SW480 (cell line): ENCODE results near the gene RCAN1.

Experiments
- DNase-seq: peaks from one replicate; pipeline ENCODE4 v3.0.0-alpha.2; 2016; ENCODE audit warnings: low spot score

RCAN1 gene

DNA sequence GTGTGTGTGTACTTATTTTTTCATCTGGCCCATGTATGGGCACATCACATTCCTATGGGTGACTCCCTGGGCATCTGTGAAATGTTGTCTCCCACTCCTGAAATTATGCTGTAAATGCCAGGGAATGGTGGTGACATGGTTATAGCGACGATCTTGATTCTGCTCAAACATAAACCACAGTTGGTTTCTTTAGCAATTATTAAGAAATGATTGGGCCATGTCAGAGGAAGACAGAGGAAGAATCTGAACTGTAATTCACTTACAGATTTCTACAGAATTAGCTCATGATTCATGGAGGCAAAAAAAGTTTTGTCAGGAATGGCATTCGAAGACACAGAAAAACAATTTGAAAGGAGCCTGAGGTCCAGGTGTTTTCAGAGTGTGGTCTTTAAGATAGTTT lies 77.1 kb downstream of the RCAN1 start:
- no peak for DNase-seq

DNA sequence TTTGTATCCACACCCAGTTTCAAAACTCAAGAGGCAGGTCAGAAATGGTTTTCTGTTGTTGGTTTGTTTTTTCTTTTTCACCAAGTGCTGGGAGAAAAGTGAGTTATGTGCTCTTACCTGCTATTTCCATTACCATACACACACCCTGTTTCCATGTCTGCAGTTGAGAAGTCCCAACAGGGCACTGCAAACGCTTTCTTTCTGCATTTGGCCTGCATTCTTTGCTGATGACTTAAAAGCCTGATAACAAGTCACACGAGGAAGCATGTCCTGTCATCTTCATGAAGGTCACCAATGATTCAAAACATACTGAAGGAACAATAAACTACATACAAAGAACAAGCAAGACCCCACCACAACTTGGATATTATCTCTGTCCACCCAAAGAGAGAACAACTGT lies 78.1 kb downstream of the RCAN1 start:
- DNase-seq = no peak

DNA sequence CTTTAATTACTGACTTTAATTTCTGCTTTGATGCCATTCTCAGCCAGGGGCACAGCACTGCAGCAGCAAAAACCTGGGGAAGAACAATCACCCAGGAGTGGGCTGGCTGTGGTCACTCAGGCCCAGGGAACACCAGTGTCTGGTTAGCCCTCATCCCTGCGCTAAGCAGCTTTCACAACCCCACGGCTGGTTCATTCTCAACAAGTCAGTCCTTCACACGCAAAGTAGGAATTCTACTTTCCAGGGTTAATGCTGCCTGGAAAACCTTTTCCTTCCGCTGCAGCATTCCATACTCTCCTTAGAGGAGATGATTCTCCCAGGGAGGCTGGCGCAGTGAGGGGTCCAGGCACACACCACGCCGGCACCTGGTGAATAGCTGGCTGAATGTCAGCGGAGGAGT lies 78.6 kb downstream of the RCAN1 start:
- DNase-seq = no peak

DNA sequence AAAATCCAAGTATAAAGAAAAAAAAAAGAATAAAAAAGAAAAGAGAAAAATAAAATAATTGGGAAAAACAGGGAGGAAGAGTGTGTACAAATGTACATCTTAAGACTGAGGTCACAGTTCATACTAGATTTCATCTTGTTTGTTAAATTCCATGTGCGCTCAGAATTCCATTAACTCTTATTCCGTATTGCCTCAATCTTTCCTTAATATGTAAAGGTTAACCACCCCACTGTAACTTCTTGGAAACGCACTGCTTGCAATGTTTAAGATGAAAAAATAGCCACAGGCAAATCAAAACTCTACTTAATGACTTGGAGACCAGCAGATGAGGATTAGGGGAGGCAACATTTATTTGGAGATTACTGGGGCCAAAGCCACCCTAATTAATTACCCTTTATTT lies 79.0 kb downstream of the RCAN1 start:
- no peak for DNase-seq

DNA sequence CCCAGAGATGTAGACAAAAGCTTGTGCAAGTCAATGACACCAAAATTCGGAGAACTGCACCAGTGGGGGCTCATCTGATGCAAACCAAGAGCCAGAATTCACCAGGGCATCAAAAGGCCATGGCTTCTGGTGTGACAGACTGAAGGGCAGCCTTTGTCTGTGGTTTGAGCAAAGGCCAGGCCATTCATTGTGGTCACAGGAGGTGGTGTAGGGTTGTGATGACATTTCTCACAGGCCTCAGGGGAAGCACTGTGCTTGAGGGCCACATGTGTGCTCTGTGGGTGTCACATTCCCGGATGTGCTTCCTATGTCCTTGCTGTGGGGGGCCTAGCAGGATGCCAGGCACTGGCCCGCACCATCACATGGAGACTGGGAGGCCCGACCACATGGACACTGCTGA lies 80.4 kb downstream of the RCAN1 start:
- DNase-seq = peak; percentile 55

DNA sequence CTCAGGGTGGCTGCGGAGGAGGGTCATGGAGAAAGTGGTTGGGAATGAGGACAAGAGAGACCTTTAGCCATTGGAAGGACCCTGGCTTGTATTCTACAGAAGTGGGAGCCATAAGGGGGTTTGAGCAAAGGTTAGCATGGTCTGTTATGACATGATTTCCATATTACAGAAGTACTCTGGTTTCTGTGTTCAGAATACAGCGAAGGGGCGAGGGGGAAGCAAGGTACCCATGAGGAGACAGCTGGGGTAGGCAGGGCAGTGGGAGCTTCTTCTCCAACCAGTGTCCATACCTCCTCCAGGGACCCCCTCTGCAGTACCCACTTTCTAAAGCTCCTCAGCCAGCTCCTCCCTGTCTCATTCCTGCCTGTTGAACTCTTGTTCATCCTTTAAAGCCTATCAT lies 81.0 kb downstream of the RCAN1 start:
- DNase-seq = no peak

DNA sequence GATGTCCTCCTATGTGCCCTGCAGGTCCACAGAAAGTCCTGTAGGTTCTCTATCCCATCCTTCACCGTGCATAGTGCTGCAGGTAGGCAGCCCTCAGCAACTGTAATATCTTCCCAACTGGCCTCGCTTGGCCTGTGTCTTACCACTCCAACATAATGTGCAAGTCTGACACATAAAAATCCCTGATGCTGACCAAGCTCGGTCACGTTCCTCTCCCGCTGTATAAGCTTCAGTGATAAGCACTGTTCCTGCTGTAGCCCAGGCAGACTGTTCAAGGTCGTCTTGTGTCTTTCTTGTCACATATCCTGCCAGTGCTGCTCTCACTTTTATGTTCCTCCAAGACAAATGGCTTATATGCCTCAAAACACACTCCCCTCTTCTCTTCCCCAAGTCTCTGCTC lies 83.5 kb downstream of the RCAN1 start:
- no peak for DNase-seq

DNA sequence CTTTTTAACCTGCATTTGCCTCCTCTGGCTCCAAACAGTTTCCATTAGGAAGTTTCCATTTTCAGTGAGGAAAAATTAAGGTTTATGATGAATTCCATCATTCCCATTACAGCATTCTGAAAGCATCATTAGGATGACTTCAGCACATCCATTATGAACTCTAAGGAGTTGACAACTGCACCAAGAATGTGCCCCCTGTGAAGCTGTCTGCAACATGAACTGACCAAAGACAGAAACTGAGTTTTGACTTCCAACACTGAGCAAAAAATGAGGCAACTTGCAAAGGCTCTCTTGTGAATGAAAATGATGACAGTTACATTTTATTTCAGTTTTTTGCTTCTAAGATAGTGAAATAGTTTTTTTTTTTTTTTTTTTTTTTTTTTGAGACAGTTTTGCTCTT lies 84.7 kb downstream of the RCAN1 start:
- no peak for DNase-seq

DNA sequence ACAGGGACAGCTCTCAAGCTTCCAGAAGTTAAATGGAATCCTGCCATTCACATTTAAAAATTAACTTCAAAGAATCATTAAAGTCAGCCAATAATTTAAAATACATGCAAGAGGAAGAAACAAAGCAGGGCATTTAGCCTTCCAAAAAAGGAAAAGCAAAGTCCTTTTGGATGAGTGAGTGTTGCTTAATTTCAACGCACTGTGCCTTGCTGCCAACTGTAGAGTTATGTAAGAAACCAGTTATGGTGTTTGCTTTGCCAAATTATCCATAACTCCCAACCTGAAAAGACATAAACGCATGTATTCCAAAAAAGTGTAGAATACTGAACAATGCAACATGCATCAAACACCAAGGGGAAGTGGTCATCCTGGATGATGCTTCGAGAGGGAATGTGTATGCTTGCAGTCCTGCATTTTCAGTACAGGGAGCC lies 86.8 kb downstream of the RCAN1 start:
- no peak for DNase-seq

DNA sequence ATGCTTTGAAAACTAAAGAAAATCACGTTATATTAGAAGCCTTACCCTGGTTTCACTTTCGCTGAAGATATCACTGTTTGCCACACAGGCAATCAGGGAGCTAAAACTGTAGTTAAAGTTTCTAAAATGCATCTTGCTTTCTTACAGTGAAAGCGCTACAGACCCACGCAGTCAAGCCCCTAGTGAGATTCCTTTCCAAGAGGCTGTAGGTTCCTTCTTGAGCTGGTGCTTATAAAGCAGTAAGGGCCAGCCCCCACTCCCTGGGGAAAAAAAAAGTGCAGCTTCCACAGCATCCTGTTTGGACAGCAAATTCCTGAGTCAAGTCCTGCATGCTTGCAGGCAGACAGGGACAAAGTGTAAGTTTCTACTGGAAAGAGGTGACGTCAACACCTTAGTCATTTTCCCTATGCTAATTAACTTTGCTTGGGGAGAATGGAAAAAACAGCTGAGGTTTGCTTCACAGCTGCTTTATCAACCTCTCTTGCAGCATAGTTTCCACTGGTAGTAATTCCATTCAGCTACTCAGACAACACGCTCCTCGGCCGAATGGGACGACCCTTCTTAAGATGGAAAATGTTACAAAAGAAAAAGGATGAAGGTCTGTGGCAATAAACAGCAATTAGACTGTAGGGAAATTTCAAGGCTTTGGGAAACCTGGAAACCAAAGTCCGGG lies 88.2 kb downstream of the RCAN1 start:
- peak; percentile 92 for DNase-seq

DNA sequence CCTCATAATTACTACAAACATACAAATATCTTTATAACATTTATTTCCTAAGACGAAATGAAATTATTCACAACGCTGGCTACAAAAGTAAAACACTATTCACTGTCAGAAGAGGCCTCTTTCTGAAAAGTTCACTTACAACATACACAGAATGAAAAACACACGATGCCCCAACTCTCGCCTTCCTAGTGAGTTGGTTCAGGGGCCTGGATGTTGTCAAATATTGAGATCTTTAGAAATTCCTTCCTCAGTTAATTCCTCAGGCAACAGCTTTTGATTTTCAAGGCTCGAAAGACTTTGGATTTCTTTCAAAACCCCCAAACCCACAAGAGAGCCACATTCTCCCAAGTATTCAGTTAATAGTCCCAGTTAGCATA lies 88.7 kb downstream of the RCAN1 start:
- DNase-seq = no peak

DNA sequence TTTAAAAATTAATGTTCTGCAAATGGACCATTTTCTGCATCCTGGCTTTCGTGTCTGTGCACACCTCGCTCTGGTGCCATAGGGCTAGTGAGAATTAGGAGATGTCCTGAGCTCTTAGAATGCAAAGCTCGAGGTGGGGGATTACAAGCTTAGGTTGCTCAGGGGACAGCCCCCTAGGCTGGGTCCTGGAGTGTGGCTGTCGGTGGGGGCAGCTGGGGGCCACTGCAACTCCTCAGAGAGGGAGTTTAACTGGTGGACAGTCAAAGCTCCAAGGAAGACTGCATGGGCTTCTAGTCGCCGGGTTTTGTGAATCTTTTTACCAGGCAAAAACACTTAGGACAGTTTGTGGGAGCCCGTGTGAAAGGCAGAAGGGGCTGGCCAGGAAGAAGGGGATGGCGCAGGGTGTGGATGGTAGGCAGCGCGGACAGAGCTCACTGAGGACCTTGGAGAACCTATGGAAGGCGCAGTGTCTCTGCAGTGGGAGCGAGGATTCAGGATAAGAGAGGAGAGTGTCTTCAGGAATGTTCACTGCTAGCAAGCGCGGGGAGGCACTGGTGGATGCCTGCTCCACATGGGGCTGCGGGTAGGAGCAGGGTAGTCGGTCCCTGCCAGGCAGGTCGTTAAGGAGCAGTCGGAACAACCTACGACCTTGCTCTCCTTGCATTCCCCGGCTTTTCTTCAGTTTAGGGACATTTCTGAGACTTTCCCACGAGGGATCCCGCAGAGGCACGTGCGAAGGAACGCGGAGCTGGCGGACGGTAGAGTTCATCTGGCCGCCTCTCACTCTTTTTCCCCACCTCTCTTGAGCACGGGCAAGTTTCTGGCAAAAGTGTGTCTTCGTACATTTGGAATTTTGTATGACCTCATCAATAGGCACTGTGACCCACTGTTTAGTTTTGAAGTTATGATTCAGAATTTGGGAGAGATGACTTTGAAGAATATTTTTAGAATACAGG lies 90.0 kb downstream of the RCAN1 start:
- DNase-seq = no peak

DNA sequence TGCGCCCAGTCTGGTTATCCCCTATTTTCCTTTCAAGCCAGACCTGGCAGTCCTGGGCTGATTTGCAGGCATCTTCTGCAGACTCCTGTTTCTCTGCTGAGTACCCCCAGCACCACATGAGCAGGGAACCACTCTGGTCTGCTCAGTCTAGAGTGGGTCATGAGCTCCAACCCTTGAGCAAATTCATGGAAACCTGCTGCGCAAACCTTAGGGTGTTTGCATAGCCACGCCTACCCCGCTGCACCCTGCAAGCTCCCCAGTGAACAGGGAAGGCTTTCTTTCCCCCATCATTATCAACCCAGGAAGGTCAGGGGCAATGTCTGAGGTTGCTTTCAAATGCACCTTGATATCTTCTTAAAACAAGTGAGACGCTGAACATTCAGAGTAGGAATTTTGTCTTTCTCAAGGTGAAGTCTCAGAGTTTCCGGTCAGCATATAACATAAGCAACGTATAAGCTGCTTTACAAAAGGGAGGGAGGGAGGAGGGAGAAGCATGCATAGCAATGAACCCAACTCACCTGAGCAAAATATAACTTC lies 91.8 kb downstream of the RCAN1 start:
- DNase-seq = no peak

DNA sequence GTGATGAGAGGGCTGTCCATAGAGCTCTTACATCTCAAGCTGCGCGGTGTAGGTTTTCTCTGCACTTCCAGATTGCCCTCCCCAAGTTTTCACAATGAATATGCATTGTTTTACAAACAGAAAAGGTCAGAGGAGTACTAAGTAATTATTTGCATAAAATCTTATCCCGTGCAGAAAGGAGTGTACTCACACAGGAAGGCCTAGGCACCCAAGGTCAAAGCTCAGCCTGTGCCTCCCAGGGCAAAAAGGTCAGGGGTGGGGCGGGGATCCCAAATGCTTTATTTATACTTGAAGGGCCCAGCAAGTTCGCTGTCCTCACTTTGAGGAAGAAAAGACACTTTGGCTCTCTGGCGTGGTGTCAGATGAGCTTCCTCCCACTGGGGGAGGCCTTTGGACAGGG lies 92.6 kb downstream of the RCAN1 start:
- no peak for DNase-seq

DNA sequence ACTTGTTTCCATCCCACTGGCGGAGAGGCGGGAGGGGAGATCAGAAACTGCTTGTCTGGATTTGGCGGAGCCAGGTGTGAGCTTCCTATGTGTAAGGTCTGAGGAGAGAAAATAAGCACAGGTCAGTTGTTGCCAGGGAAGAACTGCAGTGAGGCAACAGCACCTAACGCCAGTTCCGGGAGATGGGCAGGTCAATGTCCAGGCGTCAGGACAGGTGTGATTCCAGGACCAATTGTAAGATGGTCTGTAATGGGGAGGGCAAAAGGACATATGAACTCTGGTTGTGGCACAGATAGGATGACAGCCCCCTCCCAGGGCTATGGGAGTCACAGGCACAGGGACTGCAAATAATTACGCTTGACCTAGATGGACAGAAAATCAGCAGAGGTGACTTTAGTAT lies 93.4 kb downstream of the RCAN1 start:
- DNase-seq = no peak

DNA sequence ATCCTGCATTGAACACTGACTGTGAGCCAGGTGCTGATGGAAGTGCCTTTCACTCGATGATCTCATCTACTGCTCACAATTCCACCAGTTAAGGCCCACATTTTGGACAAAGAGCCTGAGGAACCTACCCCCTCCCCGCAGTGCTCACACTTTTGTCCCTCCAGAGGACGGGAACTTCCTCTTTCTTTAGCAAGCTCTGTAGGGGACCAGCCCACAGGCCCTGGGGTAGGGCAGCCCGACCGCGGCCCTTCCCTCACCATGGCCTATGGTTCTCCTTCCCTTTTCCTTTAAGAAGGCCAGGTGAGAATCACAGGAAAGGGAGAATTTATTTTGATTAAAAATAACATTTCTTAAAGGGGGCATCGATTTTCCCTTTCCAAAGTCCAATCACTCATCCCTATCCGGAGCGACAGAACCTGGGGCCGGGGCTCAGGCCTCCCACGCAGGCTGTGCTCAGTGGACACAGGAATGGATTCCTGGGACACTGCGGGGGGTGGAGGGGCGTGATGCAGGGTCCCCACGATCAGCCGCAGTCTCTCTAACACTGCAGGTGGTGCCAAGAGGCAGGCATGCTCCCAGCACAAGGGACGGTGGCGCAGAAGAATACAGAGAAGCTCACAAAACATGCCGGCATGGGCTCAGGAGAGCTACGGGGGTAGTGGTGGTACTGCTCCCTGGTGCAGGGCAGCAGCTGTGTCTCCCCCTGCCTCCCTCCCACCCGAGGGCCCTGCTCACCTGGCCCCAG lies 94.0 kb downstream of the RCAN1 start:
- DNase-seq = no peak

DNA sequence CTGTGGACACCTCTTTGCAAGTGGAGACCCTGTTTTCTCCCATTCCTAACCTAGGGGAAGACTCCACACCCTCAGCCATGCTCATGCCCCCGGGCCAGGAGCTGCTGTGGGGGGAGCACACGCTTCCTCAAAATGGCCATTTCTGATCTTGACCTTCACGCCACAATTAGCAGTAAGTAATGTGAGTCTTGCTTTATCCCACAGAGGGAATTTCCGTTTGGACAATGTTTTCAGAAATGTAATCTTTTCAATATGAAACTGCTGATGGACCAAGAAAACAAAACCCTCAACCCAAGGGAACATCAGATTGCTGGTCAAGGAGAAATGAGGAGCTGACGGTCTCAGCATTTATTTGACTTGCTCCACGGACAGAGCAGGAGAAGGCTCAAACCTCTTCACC lies 94.6 kb downstream of the RCAN1 start:
- no peak for DNase-seq

DNA sequence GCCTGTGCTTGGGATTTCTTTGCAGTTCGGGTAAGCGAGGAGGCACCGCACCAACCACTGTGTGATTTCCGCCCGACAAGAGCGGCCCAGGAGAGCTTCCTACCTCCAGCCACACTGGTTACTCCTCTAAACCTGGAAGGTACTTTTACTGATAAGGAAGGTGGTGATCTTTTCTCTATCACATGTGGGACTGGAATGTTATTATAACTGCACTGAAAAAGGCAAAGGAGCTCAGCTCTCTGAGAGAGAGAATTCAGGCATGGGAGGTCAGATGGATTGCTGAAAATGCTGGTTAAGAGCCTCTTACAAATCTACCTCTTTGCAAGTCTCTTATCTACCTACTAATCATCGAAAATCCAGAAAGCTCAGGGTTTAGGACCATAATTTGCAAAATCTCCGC lies 95.2 kb downstream of the RCAN1 start:
- DNase-seq = no peak

DNA sequence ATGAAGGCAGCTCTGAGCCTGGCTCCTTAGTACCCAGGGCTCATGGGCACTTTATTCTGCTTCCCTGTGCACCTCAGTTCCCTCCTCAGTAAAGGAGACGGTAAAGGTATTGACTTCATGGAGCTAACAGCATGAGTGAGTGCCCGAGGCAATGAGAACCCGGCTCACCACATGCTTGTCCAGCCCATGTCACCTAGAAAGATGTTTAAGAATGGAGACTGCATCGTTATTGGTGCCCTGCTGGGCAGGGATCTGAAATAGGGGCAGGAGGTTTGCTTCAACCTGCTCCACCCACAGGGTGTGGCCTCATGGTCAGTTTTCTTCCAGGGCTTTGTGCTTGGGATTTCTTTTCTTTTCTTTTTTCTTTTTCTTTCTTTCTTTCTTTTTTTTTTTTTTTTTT lies 95.9 kb downstream of the RCAN1 start:
- no peak for DNase-seq

DNA sequence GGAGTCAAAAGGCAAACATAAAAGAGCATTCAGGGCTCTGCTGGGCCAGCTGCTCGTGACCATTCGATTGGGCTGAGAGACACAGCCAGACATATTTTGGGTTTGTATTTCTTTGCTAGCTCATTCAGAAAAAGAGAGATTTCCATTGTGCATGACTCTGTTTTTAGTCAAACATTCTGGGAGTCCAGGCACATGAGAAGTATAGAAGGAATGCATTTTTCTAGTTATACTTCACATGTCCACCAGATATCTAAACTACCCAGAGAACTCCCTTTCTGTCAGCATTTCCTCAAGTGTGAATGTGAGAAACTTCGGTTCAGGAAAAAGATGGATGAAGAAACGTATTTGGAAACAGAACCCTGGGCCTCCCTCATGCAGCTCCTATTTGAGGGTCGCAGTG lies 96.6 kb downstream of the RCAN1 start:
- no peak for DNase-seq

DNA sequence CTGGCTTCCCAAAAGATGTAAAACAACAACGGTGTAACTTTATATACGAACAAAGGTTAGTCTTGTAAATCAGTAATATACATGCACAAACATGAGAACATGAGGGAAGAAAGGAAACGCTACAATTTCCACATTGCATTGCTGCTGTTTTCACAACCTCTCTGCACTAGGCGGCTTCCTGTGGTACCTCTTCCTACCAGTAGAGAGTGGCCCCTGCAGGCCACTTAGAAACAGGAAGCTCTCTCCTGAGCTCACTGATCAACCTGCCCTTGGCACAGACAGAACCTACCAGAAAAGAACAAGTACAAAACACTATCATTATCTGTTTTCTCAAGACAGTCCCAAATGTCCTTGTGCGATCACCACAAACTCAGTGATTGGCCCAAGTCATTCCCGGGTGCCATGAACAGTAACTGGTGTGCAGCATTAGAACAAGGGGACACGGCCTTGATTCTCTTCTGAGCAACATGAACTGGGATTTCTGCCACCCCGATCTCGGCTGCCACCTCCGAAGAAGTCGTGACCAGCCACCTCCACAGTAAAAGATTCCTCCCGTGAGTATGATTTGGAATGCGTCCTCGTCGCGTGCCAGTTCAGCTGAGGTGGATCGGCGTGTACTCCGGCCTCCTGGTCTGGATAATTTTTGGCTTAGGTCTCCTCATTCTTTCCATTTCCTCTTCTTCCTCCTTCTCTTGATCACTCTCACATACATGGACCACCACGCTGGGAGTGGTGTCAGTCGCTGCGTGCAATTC lies 97.2 kb downstream of the RCAN1 start:
- no peak for DNase-seq

DNA sequence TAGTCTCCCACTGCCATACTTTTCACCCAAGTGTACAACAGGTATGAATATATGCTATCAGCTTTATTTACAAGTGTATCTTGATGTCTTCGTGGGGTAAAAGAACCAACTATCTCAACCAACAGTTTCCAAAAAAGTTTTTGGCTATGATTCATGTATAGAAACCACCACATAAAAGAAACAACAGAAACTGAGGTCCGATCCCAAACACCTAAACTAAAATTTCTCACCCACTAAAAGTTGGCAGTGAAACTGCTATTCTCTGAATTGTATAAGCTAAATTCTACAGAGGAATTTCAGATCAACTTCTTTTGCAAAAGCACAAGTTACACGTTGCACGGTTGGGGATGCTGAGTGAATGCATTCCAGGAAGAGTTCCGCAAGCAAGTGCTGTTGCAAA lies 97.9 kb downstream of the RCAN1 start:
- no peak for DNase-seq
